ENCODE measurements around the gene UPP2. TPM values are rescaled to one million over a fixed set of nuclear protein-coding genes. Genes with fewer than 3 reads are reported as not detected.

The UPP2 gene
- total RNA-seq: not detected in 2 replicates

DNA sequence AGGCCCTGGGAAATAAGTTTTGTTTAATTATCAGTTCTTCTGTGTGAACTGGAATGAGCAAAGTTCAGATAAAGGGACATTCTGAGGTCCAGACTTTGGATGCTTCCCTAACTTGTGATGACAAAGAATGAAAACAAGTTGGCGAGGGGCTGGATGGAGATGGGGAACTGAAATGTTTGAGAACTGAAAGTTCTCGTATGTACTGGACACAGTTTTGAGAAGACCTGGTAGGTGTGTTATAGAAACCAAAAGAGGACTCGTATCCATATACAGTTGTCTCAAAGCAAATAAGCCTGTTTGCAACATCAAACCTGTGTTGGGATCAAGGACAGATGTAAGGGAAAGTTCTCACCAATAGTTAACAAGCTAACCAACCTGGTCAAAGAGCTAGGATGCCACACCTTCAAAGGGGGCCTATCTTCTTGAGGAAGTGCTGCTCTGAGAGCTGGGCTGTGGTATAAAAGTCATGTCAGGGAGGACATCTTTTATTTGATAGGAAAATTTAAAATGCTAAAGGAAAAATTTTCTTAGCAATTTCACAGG, at the start of gene UPP2:
Gene UPP2 (plus strand): TSS at position 493 of the 543 bp plus-strand sequence. CDS start 188 bp downstream, outside the sequence.

Other genes with a start within 250 kb of the UPP2 start
- 14.5 and 27.5 TPM in 2 replicates for gene ACVR1, start 225.5 kb upstream of the UPP2 start, total RNA-seq

All from mesangial cell (primary cell).